Mesenchymal stem cell (in vitro differentiated cells and primary cell): ENCODE data around the gene TMCO6.
A peak's percentile ranks its signal among the peaks of the same experiment; 100 is the strongest.
"Not testable (repeated sequence)": the region's sequence is repeated elsewhere in the genome, so short reads cannot be mapped to it uniquely, and the experiment has no call there.

Experiments
- DNase-seq: peaks from one replicate; pipeline ENCODE4 v3.0.0-alpha.2; 2013
- H2AFZ ChIP-seq: one replicate; pipeline ENCODE4 v1.6.1; 2013; ENCODE audit warnings: low read depth, mild to moderate bottlenecking, control low read depth, inconsistent platforms, low read length, moderate library complexity
- H2AK5ac ChIP-seq: 2 replicates; pipeline ENCODE4 v1.6.1; 2013; ENCODE audit warnings: low read length, moderate library complexity, mild to moderate bottlenecking, inconsistent platforms; ENCODE audit not compliant: severe bottlenecking
- H2BK120ac ChIP-seq: one replicate; pipeline ENCODE4 v1.6.1; 2013; ENCODE audit warnings: low read depth, mild to moderate bottlenecking, inconsistent platforms, low read length, moderate library complexity
- H2BK12ac ChIP-seq, 2 experiments: one replicate each; pipeline ENCODE4 v1.6.1; 2013; ENCODE audit warnings: inconsistent platforms in 2 of 2, low read length in 2 of 2, mild to moderate bottlenecking in 2 of 2, moderate library complexity in 2 of 2, control low read depth in 1 of 2
- H2BK15ac ChIP-seq: one replicate; pipeline ENCODE4 v1.6.1; 2013; ENCODE audit warnings: mild to moderate bottlenecking, low read depth, inconsistent platforms; ENCODE audit not compliant: poor library complexity, severe bottlenecking
- H2BK5ac ChIP-seq: 2 replicates; pipeline ENCODE4 v1.6.1; 2013; ENCODE audit warnings: low read depth, mild to moderate bottlenecking, low read length, control low read depth, inconsistent platforms; ENCODE audit not compliant: poor library complexity, severe bottlenecking
- H3K14ac ChIP-seq, 2 experiments: one replicate each; pipeline ENCODE4 v1.6.1; 2013; ENCODE audit warnings: inconsistent platforms in 2 of 2, low read length in 2 of 2, control low read depth in 1 of 2, mild to moderate bottlenecking in 1 of 2, moderate library complexity in 1 of 2
- H3K18ac ChIP-seq, 2 experiments: one replicate each; pipeline ENCODE4 v1.6.1; 2013; ENCODE audit warnings: inconsistent platforms in 2 of 2, low read length in 2 of 2, control low read depth in 1 of 2, low read depth in 1 of 2, mild to moderate bottlenecking in 1 of 2
- H3K23ac ChIP-seq, 2 experiments: one replicate each; pipeline ENCODE4 v1.6.1; 2013; ENCODE audit warnings: inconsistent platforms in 2 of 2, low read length in 2 of 2, mild to moderate bottlenecking in 2 of 2, moderate library complexity in 2 of 2, control low read depth in 1 of 2
- H3K27ac ChIP-seq: 2 replicates; pipeline ENCODE4 v1.5.1; 2013; ENCODE audit warnings: mild to moderate bottlenecking, moderate library complexity, low read length, control low read depth, inconsistent platforms; ENCODE audit not compliant: poor library complexity, severe bottlenecking
- H3K27me3 ChIP-seq, 2 experiments: 2 replicates each; pipeline versions ENCODE4 v1.6.1 to v1.7.0; 2013; ENCODE audit warnings: low read length in 2 of 2, mild to moderate bottlenecking in 2 of 2, moderate library complexity in 2 of 2, control low read depth in 1 of 2, inconsistent platforms in 1 of 2; ENCODE audit not compliant: control insufficient read depth in 1 of 2, insufficient read depth in 1 of 2
- H3K36me3 ChIP-seq, 2 experiments: 2 replicates each; pipeline versions ENCODE4 v1.6.1 to v1.7.0; 2013; ENCODE audit warnings: low read length in 2 of 2, control low read depth in 1 of 2, inconsistent platforms in 1 of 2, low read depth in 1 of 2, mild to moderate bottlenecking in 1 of 2; ENCODE audit not compliant: insufficient read depth in 2 of 2, control insufficient read depth in 1 of 2
- H3K4ac ChIP-seq, 2 experiments: one replicate each; pipeline ENCODE4 v1.6.1; 2013; ENCODE audit warnings: inconsistent platforms in 2 of 2, low read length in 2 of 2, mild to moderate bottlenecking in 2 of 2, moderate library complexity in 2 of 2, control low read depth in 1 of 2, low read depth in 1 of 2
- H3K4me1 ChIP-seq: 2 replicates; pipeline ENCODE4 v1.6.1; 2013; ENCODE audit warnings: low read depth, low read length, control low read depth; ENCODE audit not compliant: control insufficient read depth, insufficient read depth
- H3K4me2 ChIP-seq: 2 replicates; pipeline ENCODE4 v1.6.1; 2013; ENCODE audit warnings: low read length, mild to moderate bottlenecking, inconsistent platforms; ENCODE audit not compliant: poor library complexity, severe bottlenecking
- H3K4me3 ChIP-seq, 2 experiments: 2 replicates each; pipeline versions ENCODE4 v1.5.1 to v1.7.0; 2013; ENCODE audit warnings: low read length in 2 of 2, mild to moderate bottlenecking in 2 of 2, control low read depth in 1 of 2, low read depth in 1 of 2; ENCODE audit not compliant: insufficient read depth in 1 of 2
- H3K79me1 ChIP-seq: replicated peaks from 2 replicates; pipeline ENCODE4 v1.6.1; 2013; ENCODE audit warnings: mild to moderate bottlenecking, control low read depth, low read length, inconsistent platforms; ENCODE audit not compliant: poor library complexity, severe bottlenecking
- H3K9ac ChIP-seq: 2 replicates; pipeline ENCODE4 v1.7.0; 2013; ENCODE audit warnings: mild to moderate bottlenecking, low read length, moderate library complexity
- H3K9me3 ChIP-seq: 2 replicates; pipeline ENCODE4 v1.7.0; 2013; ENCODE audit warnings: mild to moderate bottlenecking, low read length; ENCODE audit not compliant: control insufficient read depth
- H4K8ac ChIP-seq: one replicate; pipeline ENCODE4 v1.6.1; 2013; ENCODE audit warnings: inconsistent platforms, mild to moderate bottlenecking, low read length, moderate library complexity
- H4K91ac ChIP-seq: one replicate; pipeline ENCODE4 v1.6.1; 2013; ENCODE audit warnings: mild to moderate bottlenecking, low read length, inconsistent platforms
- WGBS: methylation state at CpG from one replicate; pipeline ENCODE4 v1.1.7; 2013; ENCODE audit warnings: mixed read lengths; 5-methylcytosine and 5-hydroxymethylcytosine counted together

TMCO6 gene

DNA sequence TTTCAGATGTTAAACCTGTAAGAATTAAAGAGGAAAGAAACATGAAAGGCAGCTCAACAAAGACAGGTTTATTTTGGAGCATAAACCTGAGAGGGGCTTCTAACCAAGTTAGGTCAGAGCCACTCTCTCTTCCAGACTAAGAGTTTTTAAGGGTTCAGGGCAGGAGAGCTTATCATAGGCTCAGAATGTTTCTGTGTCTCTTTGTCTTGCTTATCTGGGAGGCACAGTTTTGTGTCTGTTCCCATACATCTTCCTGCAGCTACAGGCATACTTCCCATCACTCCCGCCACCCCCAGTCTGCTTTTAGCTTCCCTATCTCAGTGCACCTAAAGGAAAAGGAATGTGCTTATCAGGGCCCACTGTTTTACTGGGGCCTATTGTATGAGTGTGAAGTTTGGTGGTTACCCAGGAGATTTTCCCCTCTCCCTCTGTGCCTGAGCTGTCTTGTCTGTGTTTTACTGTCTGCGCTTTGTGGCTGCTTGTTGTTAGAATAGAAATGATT lies 28.2 kb upstream of the TMCO6 start:
- Histone ChIP-seq H2AFZ (no peak overlapping the region), H3K79me1 (no peaks in the 10 kb centered on the region), H3K9ac (peak overlapping the region; percentile 14), H3K36me3 (no peaks in the 10 kb centered on the region), H2BK120ac (no peak overlapping the region), H2AK5ac (no peak overlapping the region), H3K27me3 (peaks cover 0 to 5% of the 10 kb centered on the region in 2 experiments), H2BK12ac (no peak overlapping the region), H3K14ac (no peak overlapping the region), H3K23ac (no peak overlapping the region), H2BK5ac (no peak overlapping the region), H3K4me1 (no peaks in the 10 kb centered on the region), H3K18ac (no peak overlapping the region), H3K4me3 (no peak overlapping the region), H3K4me2 (no peak overlapping the region), H3K27ac (no peak overlapping the region), H4K91ac (no peak overlapping the region), H4K8ac (no peak overlapping the region), H3K4ac (no peak overlapping the region), H2BK15ac (no peak overlapping the region), H3K9me3 (no peaks in the 10 kb centered on the region)
- WGBS: 75% methylated on average over 1 of the region's 2 CpGs
- no peak for DNase-seq

DNA sequence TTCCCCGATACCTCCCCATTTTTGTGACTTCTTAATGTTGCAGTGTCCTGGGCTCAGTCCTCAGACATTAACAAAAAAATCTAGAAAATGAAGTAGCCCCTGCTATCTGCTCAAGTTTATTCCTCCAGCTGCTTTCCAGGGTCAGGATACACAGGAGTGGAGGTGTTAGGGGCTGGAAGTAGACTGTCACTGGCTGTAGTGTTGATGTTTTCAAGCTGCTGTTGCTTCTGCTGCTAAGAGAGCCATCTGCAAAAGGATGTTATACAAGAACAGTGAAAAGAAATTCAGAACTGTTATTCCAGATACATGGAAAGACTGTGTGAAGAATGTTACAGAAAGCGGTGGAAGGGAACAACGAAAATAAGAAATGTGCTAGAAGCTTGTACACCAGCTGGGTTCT lies 16.9 kb upstream of the TMCO6 start:
- peaks cover 0 to 6% of the 10 kb centered on the region in 2 experiments for H3K27me3 ChIP-seq
- no peak overlapping the region for H4K8ac ChIP-seq
- H3K27ac ChIP-seq: no peak overlapping the region
- H3K18ac ChIP-seq: no peak overlapping the region
- H3K14ac ChIP-seq: no peak overlapping the region
- H3K79me1 ChIP-seq: no peaks in the 10 kb centered on the region
- no peak overlapping the region for H2BK12ac ChIP-seq
- no peak overlapping the region for H3K23ac ChIP-seq
- H2BK5ac ChIP-seq: no peak overlapping the region
- 96% methylated on average over 3 of the region's 3 CpGs for WGBS
- peaks cover 5% of the 10 kb centered on the region for H3K9me3 ChIP-seq
- no peak overlapping the region for H2BK15ac ChIP-seq
- DNase-seq: no peak
- H4K91ac ChIP-seq: no peak overlapping the region
- H3K4me2 ChIP-seq: no peak overlapping the region
- H3K4me1 ChIP-seq: no peaks in the 10 kb centered on the region
- H2AFZ ChIP-seq: no peak overlapping the region
- H2BK120ac ChIP-seq: no peak overlapping the region
- H2AK5ac ChIP-seq: no peak overlapping the region
- no peak overlapping the region for H3K4ac ChIP-seq
- H3K9ac ChIP-seq: no peak overlapping the region
- H3K4me3 ChIP-seq: no peak overlapping the region
- H3K36me3 ChIP-seq: no peaks in the 10 kb centered on the region

DNA sequence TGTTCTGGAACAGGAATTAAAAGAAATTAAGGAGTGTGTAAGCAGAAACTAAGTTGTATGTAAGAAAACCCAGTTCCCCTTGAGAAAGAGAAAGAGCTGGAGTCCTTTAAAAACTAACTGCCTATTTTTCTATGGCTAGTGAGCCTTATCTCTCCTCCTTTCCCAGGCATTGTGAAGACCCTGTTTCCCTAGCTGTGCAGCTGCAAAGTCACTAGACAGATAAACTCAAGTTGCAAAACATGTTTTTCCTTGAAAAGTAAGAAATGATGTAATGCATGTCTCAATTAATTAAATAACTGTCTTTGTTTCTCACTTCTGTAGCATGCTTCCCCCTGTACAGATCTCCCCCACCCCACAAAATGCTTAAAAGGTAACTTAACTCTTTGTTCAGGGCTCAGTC lies 16.2 kb upstream of the TMCO6 start:
- not testable (repeated sequence) for H3K36me3 ChIP-seq, H2AK5ac ChIP-seq, H4K8ac ChIP-seq, H2BK120ac ChIP-seq, H2BK12ac ChIP-seq, H3K4me1 ChIP-seq, H3K9ac ChIP-seq, H3K4me2 ChIP-seq, H3K27ac ChIP-seq, H3K4ac ChIP-seq, H3K79me1 ChIP-seq, H3K4me3 ChIP-seq, DNase-seq, H2BK5ac ChIP-seq, H2AFZ ChIP-seq, H4K91ac ChIP-seq, H3K18ac ChIP-seq, H2BK15ac ChIP-seq, H3K14ac ChIP-seq, H3K27me3 ChIP-seq, H3K9me3 ChIP-seq, H3K23ac ChIP-seq

DNA sequence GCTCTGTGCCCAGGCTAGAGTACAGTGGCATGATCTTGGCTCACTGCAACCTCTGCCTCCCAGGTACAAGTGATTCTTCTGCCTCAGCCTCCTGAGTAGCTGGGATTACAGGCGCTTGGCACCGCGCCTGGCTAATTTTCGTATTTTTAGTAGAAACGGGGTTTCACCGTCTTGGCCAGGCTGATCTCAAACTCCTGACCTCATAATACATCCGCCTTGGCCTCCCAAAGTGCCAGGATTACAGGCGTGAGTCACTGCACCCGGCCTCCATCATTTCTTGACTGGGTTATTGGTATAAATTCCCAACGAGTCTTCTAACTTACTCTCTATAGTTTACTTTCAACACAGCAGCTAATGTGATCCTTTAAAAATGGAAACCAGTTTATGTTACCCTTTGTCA lies 14.4 kb upstream of the TMCO6 start:
- H2BK12ac ChIP-seq, H4K91ac ChIP-seq, H3K9ac ChIP-seq, H2BK120ac ChIP-seq, H2AFZ ChIP-seq, DNase-seq, H3K18ac ChIP-seq, H3K36me3 ChIP-seq, H3K4me3 ChIP-seq, H3K14ac ChIP-seq, H2AK5ac ChIP-seq, H3K27ac ChIP-seq, H2BK5ac ChIP-seq, H3K27me3 ChIP-seq, H2BK15ac ChIP-seq, H4K8ac ChIP-seq, H3K79me1 ChIP-seq, H3K4me2 ChIP-seq, H3K23ac ChIP-seq, H3K4ac ChIP-seq, H3K4me1 ChIP-seq: not testable (repeated sequence)
- peaks cover 16% of the 10 kb centered on the region for H3K9me3 ChIP-seq
- WGBS: 85% methylated on average over 10 of the region's 10 CpGs
